ENCODE results near the gene PLEKHA7.

DNA sequence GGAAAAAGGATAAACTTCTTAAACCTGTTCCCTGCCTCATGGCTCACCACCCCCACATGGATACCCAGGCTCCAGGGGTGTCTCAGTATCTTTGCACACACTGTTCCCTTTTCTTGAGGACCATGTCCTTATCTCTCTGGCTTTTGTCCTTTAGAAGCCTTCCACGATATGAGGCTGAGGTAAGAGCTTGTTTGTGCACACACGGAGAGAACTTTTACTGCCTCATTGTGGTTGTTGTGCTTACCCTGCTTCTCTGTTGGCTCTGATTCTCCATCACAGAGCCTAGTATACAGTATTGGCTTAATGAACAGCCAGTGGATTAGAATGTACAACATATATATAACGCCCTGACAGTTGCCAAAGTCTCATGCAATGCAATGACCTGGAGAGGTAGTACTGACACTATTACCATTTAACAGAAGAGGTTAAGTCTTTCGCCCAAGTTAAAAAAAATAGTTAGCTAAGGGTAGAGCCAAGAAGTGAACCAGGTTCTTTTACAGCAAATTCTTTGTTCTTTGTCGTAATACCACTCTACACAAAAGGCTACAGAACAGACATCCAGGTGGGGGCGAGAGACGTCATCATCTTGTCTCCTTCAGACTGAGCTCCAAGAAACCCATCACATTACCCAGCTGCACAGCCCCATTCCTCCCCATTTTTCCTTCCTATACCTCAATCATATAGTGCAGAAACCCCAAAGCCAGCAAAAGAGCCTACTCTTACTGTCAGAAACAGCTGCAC, 117.3 kb downstream of the PLEKHA7 start:
- TF ChIP-seq, protein P1, sequence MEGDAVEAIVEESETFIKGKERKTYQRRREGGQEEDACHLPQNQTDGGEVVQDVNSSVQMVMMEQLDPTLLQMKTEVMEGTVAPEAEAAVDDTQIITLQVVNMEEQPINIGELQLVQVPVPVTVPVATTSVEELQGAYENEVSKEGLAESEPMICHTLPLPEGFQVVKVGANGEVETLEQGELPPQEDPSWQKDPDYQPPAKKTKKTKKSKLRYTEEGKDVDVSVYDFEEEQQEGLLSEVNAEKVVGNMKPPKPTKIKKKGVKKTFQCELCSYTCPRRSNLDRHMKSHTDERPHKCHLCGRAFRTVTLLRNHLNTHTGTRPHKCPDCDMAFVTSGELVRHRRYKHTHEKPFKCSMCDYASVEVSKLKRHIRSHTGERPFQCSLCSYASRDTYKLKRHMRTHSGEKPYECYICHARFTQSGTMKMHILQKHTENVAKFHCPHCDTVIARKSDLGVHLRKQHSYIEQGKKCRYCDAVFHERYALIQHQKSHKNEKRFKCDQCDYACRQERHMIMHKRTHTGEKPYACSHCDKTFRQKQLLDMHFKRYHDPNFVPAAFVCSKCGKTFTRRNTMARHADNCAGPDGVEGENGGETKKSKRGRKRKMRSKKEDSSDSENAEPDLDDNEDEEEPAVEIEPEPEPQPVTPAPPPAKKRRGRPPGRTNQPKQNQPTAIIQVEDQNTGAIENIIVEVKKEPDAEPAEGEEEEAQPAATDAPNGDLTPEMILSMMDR (IDR thresholded peaks at IDR 0.05) = no peak
- TF ChIP-seq POLR2AphosphoS5 (IDR thresholded peaks at IDR 0.05) (no peak), POLR2A (IDR thresholded peaks at IDR 0.05) (no peak), EP300 (IDR thresholded peaks at IDR 0.05) (no peak)

Data from suprapubic skin (tissue), 4 donors.